Medulla oblongata (tissue), 1 donor: ENCODE data around the gene SH2D4B.
"Not testable (repeated sequence)": the region's sequence is repeated elsewhere in the genome, so short reads cannot be mapped to it uniquely, and the experiment has no call there.

Source experiments
- DNase-seq: peaks from one replicate; pipeline ENCODE4 v3.0.0-alpha.2; 2015; ENCODE audit errors: extremely low spot score

The SH2D4B gene

DNA sequence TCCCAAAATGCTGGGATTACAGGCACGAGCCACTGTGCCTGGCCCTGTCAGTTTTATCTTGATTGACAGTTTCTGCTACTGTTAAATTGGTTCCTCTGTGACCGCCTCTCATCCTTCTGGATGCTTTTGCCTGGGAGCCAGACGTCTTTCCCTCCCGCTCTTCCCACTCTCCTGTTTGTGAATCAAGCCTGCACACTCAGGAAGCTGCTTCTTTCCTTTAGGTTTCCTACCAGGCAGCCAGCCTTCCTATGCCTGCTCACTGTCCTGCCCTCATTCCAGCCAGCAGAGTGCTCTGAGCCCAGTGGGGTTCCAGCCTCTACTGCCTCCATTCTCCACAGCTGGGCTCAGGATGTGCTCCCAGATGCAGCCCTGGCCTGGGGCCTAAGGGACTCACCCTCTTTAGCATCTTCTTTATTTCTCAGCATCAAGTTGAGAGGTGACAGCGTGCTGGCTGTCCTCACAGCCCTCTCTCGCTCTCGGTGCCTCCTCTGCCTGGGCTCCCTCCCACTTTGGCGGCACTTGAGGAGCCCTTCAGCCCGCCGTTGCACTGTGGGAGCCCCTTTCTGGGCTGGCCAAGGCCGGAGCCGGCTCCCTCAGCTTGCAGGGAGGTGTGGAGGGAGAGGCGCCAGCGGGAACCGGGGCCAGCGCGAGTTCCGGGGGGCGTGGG lies 5.1 kb downstream of the SH2D4B start:
- DNase-seq: no peak

DNA sequence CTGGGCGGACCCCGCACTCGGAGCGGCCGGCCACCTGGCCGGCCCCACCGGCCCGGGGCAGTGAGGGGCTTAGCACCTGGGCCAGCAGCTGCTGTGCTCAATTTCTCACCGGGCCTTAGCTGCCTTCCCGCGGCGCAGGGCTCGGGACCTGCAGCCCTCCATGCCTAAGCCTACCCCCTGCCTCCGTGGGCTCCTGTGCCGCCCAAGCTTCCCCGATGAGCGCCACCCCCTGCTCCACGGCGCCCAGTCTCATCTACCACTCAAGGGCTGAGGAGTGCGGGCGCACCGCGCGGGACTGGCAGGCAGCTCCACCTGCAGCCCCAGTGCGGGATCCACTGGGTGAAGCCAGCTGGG lies 5.6 kb downstream of the SH2D4B start:
- DNase-seq: not testable (repeated sequence)

DNA sequence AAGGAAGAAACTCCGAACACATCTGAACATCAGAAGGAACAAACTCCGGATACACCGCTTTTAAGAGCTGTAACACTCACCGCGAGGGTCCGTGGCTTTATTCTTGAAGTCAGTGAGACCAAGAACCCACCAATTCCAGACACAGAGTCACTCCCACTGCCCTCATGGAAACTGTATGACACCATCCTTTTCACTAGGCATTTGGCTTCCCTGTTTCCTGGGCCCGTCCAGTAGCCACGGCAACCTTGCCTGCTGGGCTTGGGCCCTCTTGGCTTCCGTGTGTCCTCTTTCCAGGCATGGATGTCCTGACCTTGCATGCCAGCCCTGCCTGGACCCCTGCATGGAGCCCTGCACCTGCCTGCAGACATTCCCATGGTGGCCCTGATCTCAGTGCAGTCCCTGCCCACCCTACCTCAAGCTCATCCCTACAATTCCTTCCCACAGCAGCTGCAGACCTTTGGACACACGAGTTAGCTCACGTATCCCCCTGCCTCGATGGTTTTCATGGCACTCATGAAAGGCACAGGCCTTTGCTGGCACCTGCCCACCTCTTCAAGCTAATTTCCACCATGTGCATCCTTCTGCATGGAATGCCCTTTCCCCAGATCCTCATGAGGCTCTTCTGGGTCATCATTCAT lies 6.7 kb downstream of the SH2D4B start:
- no peak for DNase-seq

DNA sequence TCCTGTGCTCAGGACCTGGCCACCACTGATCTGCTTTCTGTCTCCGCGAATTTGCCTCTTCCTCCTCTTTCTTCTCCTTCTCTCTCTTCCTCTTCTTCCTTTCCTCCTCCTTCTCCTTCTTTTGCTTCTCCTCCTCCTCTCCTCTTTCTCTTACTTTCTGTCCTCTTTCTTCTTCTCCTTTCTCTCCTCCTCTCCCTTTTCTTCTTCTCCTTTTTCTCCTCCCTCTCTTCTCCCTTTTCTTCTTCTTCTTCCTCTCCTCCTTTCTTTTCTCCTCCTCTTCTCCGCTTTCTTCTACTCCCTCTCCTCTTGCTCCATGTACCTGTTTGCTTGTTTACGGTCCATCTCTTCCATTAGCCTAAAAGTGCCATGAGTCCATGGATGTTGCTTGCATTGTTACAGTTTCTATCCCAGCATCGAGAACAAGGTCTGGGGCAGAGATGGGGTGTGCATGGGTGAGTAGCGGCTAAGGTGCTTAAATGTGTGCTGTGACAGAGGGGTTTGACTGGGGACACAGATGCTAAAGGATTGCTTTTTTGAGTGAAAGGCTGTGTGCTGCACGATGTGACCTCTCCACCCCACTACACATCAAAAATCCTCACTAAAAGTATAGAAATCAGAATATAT lies 7.7 kb downstream of the SH2D4B start:
- DNase-seq: no peak

DNA sequence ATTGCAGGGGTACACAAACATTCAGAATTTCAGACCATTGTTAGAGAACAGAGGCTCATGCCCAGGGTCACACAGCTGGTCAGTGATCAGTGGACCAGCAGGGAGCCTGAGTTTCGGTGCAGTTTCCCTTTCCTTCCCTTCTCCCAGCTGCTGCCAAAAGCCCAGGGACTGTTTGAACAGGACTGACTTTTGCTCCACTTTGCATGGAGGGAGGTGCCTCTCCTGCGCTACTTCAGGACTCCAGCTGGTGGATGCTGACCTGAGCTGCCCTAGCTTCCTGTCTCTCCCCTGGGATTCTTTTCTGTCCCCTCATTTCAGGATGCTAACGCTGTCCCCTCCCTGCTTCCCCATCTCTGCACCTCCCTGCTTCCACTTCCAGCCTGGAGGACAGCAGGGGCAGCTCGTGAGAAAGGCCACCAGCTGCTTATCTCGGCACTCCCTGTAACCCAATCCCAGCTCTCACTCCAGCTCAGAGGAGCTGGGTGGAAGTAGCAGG lies 14.5 kb downstream of the SH2D4B start:
- DNase-seq: no peak

DNA sequence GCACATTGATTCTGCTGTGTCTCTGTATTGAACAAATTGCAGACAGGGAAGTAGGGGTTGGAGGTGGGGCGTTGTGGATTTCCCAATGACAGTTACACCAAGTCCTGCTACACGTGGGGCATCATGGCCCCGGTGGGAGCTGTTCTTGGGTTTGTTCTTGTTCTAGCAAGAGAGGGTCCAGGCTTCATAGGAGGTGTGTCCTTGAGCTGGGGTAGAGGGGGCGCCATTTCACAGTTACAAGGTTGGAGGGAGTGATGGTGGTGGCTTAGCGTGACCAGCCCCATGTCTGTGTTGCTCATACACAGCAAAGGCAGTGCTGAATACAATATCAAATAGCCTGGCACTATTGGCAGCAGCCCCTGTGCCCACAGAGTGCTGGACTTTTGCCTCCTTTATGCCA lies 15.7 kb downstream of the SH2D4B start:
- DNase-seq: no peak

DNA sequence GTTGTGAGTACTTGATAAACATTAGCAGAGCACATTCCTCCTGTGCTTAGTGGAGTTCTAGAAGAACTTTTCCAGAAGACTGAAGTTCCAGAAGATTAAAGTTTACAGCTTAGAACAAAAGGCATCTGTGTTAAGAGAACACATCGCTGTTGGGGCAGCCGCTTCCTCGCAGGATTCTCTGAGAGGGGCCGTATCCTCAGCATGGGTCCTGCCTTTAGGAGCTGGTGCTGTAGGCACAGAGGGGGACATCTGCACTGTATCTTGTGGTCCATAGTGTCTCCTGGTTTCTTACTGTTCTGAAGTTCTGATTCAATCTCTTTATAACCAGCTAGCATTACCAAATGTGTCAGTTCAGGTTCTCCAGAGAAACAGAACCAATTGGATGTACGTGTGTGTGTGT lies 16.3 kb downstream of the SH2D4B start:
- DNase-seq: no peak

DNA sequence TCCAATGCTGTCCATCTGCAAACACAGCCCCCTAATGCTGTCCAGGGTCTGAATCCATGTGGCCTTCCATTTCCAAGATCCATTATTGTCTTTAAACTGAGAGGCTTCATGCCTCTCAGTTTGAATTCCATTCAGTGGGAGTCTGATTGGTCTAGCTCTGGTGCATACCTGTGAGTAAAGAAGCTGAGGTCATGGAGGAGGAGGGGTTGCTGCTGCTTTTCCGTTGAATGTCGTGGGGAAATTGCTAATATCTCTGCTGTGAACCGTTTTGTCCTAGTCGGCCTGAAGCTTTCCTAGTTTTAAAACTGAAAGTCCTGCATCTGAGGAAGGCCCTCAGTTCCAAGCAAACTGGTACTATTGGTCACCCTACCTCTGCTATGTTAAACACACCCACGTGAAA lies 17.7 kb downstream of the SH2D4B start:
- DNase-seq: no peak

DNA sequence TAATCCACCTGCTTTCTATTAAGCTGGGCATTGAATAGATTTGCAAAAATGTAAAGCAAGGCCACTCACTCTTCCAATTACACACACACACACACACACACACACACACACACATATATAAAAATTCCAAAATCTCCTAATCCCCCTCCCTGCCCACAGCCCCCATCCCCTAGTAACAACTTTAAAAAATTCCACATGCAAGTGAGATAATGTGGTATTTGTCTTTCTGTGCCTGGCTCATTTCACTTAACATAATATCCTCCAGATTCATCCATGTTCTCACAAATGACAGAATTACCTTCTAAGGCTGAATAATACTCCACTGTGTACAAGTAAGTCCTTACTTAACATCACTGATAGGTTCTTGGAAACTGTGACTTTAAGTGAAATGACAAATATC lies 24.2 kb downstream of the SH2D4B start:
- DNase-seq: no peak

DNA sequence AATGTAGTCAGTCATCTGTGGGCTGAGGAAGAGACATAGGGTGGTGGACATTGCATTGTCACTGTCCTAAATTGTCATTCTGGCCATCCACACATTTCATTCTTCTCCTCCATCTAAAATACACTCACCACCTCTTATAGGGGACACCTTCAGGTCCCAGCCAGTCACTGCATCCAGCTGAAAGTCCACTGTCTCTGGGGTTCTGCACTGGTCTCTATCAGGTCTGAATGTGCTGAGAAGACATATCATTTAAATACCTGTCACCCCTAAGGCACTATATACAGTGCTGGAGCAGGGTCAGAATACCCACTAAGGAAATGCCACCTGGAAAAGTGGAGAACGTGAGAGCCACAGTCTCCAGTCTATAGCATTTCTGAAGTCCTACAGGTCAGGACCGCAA lies 29.6 kb downstream of the SH2D4B start:
- no peak for DNase-seq

DNA sequence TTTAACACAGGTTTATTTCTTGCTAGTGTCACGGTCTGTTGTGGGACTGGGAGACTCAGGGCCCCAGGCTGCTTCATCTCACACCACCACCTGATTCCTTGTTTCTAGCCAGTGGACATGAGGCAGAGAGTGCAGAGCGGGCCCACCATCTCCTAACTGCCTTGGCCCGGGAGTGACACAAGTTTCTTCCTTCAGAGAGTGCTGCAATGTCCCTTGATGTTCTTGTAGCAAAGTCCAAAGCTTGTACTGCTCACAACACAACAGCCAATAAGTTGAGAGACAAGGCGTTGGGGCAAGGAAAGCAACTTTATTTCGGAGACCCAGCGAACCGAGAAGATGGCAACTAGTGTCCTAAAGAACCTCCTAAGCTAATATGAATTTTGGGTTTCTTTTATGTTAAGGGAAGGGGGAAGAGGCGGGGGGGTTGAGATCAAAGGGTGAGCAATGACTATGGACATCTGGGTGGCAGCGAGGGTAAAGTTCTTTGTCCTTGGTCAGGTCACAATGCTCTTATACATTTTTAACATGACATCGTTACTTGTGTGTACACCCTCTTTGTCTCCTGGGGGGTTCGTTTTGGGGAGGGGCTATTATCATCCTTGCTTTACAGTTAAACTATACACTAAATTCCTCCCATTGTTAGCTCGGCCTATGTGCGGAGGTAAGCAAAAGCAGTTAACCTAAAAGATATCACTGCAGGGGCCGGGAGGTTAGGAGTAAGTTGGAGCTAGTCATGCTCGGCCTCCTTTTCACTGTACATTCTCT lies 31.6 kb downstream of the SH2D4B start:
- no peak for DNase-seq

DNA sequence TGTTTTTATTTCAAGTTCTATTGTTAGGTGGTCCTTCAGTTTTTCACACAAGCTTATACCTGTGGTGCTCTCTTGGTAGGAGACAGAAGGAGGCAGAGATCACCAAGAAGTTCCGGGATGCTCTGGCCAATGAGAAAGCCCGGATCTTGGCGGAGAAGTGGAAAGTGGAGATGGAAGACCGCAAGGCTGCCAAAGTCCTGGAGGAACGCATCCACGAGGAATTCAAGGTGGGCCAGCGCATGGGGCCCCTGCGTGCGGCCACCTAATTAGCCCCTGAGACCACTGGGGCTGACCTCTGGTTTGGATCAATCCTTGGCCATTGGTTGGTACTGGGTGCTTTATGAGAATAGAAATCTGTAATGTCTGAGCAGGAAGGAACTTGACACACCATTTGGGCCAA lies 33.6 kb downstream of the SH2D4B start:
- no peak for DNase-seq

DNA sequence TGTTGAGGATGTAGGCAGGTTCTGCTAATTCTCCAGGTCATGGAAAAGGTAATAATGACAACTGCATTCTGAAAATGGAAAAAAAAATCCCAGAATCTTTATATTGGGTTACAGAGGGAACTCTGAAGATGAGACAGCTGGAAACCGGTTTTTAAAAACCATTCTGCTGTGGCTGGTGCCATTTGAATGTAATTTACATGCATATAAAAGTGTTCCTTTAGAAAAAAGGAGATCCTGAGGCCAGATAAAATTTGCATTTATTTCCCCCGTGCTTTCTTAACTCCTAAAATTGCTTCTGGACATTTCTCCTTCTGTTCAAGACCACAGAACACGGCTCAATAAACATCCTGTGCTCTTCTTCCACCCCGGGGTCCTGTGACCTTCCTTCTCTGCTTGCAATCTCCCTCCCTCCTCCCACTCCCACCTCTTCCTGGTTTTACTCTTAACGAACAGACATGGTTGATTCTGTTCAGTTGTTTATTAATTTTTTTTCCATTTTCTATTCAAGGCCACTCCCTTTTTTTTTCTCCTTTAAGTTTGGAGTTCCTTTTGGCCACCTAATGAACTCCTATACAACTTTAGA lies 41.6 kb downstream of the SH2D4B start:
- no peak for DNase-seq

DNA sequence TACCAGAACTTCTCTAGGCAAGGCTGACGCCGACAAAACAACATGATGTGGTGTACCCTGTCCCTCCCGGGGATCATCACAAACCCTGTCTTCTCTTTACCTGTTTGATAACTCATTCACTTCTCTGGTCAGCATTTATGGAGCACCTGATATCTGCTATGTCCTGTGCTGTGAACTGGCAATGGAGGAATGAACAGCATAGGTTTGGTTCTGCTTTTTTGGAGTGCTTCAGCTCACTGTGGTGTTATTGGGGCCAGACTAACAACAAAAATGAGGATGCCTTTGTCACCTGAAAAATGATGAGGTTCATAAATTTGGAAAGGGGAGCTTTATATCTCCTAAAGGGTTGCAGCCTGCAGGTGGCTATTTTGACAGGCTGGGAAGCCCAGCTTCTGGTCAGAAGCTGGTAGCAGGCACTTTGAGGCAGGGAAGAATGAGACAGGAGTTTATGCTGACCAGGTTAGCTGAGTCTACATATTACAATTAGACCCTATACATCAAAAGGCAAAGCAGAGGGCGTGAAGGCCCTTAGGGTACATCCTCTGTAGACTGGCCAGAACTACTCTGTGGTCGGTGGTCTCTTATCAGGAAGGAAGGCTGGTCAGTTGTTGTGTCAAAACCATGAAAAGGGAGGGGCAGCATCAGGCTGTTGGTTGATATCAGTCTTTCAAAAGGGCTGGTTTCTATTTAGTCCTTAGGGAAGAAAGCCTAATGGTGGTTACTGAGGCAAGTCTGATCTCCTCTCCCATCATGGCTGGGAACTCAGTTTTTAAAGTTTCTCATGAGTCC lies 42.3 kb downstream of the SH2D4B start:
- DNase-seq: no peak

DNA sequence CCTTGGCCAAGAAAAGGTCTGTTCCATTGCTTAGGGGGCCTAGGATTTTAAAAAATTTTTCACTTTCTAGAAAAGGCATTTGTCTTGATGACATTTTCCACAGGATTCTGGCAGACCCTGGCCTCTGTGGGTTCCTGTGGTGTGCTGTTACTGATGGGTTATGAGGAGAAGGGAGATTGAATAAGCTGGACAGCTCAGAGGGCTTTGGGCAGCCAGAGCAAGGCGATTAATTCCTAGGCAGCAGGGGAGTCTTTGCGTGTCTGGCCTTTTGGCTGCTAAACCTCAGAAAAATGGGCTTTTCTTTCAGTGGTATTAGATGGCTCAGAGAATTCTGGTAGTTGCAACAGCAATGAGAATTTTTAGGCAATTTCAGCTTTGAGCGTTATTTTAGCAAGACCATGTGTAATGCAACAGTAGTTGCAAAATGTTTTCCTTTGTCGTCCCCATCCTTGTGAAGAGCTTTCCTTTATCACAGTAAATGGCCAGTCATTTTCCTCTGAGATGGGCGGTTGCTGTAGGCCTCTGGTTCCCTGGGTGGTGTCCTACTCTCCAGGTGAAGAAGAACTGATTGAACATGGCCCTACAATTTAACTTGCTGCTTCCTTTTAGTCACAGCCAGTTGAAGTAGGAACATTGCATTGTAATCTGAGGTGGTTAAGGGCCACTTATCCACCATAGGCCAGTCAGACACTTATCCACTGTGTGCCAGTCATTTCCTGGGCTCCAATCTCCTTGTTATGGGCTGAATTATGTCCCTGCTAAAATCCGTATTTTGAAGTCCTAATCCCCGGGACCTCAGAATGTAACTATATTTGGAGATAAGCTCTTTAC lies 43.2 kb downstream of the SH2D4B start:
- DNase-seq: no peak

DNA sequence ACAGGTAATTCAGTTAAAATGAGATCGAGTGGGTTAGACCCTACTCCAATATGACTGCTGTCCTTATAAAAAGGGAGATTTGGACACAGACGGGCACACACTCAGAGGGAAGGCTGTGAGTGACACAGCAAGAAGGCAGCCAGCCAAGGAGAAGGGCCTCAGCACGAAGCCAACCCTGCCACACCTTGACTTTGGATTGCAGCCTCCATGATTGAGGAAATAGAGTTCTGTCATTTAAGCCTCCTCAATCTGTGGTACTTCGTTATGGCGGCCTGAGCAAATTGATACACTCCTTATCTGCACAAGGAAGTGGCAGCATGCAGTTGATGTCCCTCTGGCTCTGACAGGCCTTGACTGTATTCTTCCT lies 43.8 kb downstream of the SH2D4B start:
- no peak for DNase-seq

DNA sequence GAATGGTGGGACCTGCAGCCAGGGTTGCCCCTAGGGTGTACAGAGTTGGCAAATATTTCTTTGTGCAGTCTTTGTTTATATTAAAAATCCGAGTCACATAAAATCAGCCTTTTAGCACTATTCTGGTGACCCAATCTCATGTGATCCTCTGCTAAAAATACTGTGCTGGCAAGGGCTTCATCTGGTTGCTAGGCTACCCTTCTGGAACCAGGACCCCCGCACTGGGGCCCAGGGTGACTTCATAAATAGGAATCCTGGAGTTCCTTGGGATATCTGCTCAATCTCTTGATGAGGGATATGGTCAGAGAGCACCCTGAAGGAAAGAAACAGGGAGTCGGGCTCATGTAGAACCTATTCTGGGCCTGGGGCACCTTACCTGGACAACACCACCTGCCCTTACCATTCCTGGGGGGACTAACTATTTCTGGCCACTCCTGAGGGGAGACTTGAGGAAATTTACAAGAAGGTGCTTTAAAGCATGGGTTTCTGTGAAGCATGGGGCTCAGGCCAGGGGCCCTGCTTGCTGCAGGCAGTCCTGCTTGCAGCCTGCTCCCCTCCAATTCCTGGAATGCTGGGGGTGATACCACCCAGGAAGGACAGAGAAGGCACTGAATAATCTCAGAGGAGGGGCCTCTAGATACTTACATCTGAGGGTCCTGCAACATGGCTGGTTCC lies 44.7 kb downstream of the SH2D4B start:
- DNase-seq: no peak

DNA sequence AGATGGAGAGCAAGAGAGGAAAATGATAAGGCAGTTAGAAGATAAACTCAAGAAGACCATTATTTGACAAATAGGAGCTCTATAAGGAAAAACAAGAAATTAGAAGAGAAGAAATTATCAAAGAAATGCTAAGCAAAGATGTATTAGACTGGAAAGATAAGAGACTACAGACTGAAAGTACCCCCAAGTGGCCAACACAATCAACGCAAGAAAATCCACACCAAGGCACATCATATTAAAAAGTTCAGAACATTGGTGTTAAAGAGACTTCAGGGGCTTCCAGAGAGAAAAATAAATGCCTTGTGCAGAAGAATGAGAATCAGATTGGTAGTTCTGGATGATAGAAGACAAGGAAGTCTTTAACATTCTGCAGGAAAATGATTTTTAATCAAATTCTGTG lies 46.0 kb downstream of the SH2D4B start:
- DNase-seq: no peak

DNA sequence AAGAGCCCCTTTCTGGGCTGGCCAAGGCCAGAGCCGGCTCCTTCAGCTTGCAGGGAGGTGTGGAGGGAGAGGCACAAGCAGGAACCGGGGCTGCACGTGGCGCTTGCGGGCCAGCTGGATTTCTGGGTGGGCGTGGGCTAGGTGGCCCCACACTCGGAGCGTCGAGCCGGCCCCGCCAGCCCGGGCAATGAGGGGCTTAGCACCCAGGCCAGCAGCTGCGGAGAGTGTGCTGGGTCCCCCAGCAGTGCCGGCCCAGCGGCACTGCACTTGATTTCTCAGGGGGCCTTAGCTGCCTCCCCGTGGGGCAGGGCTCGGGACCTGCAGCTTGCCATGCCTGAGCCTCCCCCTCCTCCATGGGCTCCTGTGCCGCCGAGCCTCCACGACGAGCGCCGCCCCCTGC lies 48.1 kb downstream of the SH2D4B start:
- no peak for DNase-seq

DNA sequence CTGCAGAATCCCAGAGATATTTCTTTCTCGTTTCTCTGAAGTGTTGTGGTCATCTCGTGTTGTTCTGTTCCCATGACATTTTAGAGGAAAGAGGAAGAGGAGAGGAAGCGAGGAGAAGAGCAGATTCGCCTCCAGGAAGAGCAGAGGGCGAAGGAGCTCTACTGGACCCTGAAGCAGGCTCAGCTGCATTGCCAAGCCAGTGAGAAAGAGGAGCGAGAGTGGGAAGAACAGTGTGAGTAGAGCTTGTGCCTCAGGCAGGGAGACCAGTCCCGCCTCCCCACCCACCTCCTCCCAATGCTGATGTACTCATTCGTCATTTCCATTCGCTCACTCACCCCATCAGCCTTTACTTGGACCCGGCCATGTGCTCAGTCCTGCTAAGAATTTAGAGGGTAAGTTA lies 50.8 kb downstream of the SH2D4B start:
- no peak for DNase-seq
